GM18511 (cell line): ENCODE results near the gene CUL4A.

ENCODE experiments used
- ATAC-seq: cut with Tn5 transposase; IDR thresholded peaks from one replicate; pipeline ENCODE4 v1.9.1; 2021; ENCODE audit warnings: mild to moderate bottlenecking, moderate library complexity; ENCODE audit not compliant: unreplicated experiment

The CUL4A gene

GRCh38 chr13:113207890-113208420 is 1.5 kb upstream of the CUL4A start:
- peak; percentile 17 for ATAC-seq

- ATAC-seq = peak; percentile 80
Measured at GRCh38 chr13:113208421-113209335, 735 bp upstream of the CUL4A start, which contains the start of gene PCID2. Gene PCID2 (minus strand): TSS chr13:113208669. CDS start chr13:113208634, 35 bp downstream.

GRCh38 chr13:113209759-113210421 is 477 bp downstream of the CUL4A start:
- peak; percentile 42 for ATAC-seq

GRCh38 chr13:113210833-113211232 is 1.4 kb downstream of the CUL4A start:
- ATAC-seq = no peak

GRCh38 chr13:113211774-113212173 is 2.4 kb downstream of the CUL4A start:
- ATAC-seq = no peak

- no peak for ATAC-seq
Measured at GRCh38 chr13:113216254-113217048, 7.0 kb downstream of the CUL4A start.

GRCh38 chr13:113218586-113218985 is 9.2 kb downstream of the CUL4A start:
- no peak for ATAC-seq

GRCh38 chr13:113219256-113219940 is 10.0 kb downstream of the CUL4A start:
- no peak for ATAC-seq

GRCh38 chr13:113220141-113220598 is 10.8 kb downstream of the CUL4A start:
- no peak for ATAC-seq

GRCh38 chr13:113220877-113221276 is 11.5 kb downstream of the CUL4A start:
- ATAC-seq = no peak

- no peak for ATAC-seq
Measured at GRCh38 chr13:113223070-113223469, 13.7 kb downstream of the CUL4A start.

- no peak for ATAC-seq
Measured at GRCh38 chr13:113224486-113224885, 15.1 kb downstream of the CUL4A start.

GRCh38 chr13:113225515-113225914 is 16.1 kb downstream of the CUL4A start:
- no peak for ATAC-seq

- ATAC-seq = no peak
Measured at GRCh38 chr13:113226873-113227450, 17.5 kb downstream of the CUL4A start.

- no peak for ATAC-seq
Measured at GRCh38 chr13:113229161-113229560, 19.7 kb downstream of the CUL4A start.

GRCh38 chr13:113229791-113230190 is 20.4 kb downstream of the CUL4A start:
- no peak for ATAC-seq

- ATAC-seq = no peak
Measured at GRCh38 chr13:113231306-113232207, 22.1 kb downstream of the CUL4A start.

GRCh38 chr13:113232208-113233003 is 23.0 kb downstream of the CUL4A start:
- no peak for ATAC-seq
